SK-N-SH treated with all-trans-retinoic acid at 6 μM for 48 hours (cell line): ENCODE measurements around the gene RAB3A.

Experiments used
- BACH2 ChIP-seq: fragments of 250-450 bp; sonication (Bioruptor Pico); IDR thresholded peaks from 2 replicates; pipeline ENCODE4 v1.9.0; 2021; ENCODE audit warnings: mild to moderate bottlenecking, borderline replicate concordance
- ESRRG ChIP-seq: fragments of 250-450 bp; sonication (Bioruptor Pico); IDR thresholded peaks from 2 replicates; pipeline ENCODE4 v1.6.1; 2021; ENCODE audit warnings: mild to moderate bottlenecking
- GLIS3 ChIP-seq: fragments of 250-450 bp; sonication (Bioruptor Pico); IDR thresholded peaks from 2 replicates; pipeline ENCODE4 v1.5.0; 2020; ENCODE audit warnings: mild to moderate bottlenecking, moderate library complexity
- OSR1 ChIP-seq: fragments of 250-450 bp; sonication (Bioruptor Pico); IDR thresholded peaks from 2 replicates; pipeline ENCODE4 v1.8.0; 2022; ENCODE audit warnings: moderate library complexity, mild to moderate bottlenecking, inconsistent platforms
- TOX ChIP-seq: fragments of 250-450 bp; sonication (Bioruptor Pico); IDR thresholded peaks from 2 replicates; pipeline ENCODE4 v1.8.0; 2021; ENCODE audit warnings: mild to moderate bottlenecking, moderate library complexity, borderline replicate concordance
- ZFP30 ChIP-seq: fragments of 450-650 bp; formaldehyde crosslinking; IDR thresholded peaks from 2 replicates; pipeline ENCODE4 v1.5.0; 2022; ENCODE audit warnings: mild to moderate bottlenecking, moderate library complexity
- TF ChIP-seq, protein P1 (sequence below): fragments of 250-450 bp; sonication (Bioruptor Pico); IDR thresholded peaks from 2 replicates; pipeline ENCODE4 v1.5.1; 2020; ENCODE audit warnings: low read depth, mild to moderate bottlenecking, moderate library complexity
- TF ChIP-seq, protein P2 (sequence below): fragments of 250-450 bp; sonication (Bioruptor Pico); IDR thresholded peaks from 2 replicates; pipeline ENCODE4 v1.8.0; 2020; ENCODE audit warnings: mild to moderate bottlenecking, moderate library complexity, borderline replicate concordance
- TF ChIP-seq, protein P3 (sequence below): fragments of 250-450 bp; sonication (Bioruptor Pico); IDR thresholded peaks from 2 replicates; pipeline ENCODE4 v1.5.1; 2021; ENCODE audit warnings: mild to moderate bottlenecking, moderate library complexity

DNA sequence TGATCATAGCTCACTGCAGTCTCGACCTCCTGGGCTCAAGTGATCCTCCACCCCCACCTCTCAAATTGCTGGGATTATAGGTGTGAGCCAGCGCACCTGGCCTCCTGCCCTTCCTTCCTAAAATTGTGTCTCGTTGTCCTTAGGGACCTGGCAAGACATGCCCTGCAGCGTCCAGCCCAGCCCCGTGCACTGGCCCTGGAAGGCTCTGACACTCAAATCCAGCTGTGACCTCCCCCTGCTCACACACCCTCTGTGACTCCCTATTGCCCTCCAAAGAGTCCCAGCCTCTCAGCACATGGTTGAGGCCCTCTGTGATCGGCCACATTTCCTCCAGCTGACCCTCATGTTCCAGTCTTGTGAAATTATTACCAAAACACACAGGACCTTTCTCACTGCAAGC lies 5.9 kb downstream of the RAB3A start:
- TF ChIP-seq ESRRG (CRISPR knock-in tag) (no peak), BACH2 (CRISPR knock-in tag) (no peak), TOX (CRISPR knock-in tag) (no peak), ZFP30 (CRISPR knock-in tag) (no peak), GLIS3 (no peak), OSR1 (no peak)
- TF ChIP-seq, protein P1, sequence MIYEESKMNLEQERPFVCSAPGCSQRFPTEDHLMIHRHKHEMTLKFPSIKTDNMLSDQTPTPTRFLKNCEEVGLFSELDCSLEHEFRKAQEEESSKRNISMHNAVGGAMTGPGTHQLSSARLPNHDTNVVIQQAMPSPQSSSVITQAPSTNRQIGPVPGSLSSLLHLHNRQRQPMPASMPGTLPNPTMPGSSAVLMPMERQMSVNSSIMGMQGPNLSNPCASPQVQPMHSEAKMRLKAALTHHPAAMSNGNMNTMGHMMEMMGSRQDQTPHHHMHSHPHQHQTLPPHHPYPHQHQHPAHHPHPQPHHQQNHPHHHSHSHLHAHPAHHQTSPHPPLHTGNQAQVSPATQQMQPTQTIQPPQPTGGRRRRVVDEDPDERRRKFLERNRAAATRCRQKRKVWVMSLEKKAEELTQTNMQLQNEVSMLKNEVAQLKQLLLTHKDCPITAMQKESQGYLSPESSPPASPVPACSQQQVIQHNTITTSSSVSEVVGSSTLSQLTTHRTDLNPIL, result no peak
- TF ChIP-seq, protein P2, sequence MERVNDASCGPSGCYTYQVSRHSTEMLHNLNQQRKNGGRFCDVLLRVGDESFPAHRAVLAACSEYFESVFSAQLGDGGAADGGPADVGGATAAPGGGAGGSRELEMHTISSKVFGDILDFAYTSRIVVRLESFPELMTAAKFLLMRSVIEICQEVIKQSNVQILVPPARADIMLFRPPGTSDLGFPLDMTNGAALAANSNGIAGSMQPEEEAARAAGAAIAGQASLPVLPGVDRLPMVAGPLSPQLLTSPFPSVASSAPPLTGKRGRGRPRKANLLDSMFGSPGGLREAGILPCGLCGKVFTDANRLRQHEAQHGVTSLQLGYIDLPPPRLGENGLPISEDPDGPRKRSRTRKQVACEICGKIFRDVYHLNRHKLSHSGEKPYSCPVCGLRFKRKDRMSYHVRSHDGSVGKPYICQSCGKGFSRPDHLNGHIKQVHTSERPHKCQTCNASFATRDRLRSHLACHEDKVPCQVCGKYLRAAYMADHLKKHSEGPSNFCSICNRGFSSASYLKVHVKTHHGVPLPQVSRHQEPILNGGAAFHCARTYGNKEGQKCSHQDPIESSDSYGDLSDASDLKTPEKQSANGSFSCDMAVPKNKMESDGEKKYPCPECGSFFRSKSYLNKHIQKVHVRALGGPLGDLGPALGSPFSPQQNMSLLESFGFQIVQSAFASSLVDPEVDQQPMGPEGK (CRISPR knock-in tag), result no peak
- TF ChIP-seq, protein P3, sequence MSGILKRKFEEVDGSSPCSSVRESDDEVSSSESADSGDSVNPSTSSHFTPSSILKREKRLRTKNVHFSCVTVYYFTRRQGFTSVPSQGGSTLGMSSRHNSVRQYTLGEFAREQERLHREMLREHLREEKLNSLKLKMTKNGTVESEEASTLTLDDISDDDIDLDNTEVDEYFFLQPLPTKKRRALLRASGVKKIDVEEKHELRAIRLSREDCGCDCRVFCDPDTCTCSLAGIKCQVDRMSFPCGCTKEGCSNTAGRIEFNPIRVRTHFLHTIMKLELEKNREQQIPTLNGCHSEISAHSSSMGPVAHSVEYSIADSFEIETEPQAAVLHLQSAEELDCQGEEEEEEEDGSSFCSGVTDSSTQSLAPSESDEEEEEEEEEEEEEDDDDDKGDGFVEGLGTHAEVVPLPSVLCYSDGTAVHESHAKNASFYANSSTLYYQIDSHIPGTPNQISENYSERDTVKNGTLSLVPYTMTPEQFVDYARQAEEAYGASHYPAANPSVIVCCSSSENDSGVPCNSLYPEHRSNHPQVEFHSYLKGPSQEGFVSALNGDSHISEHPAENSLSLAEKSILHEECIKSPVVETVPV (CRISPR knock-in tag), result no peak
